Measurements from ENCODE around the gene SPANXC.
"Not testable (repeated sequence)": the region's sequence is repeated elsewhere in the genome, so short reads cannot be mapped to it uniquely, and the experiment has no call there.

SPANXC gene

GRCh38 chrX:141242417-141242816 is at the start of gene SPANXC:
Gene SPANXC (minus strand): TSS chrX:141242517. CDS start chrX:141242457, 60 bp downstream.
- not testable (repeated sequence) for DNase-seq (ENCODE audit: low read depth in 2 of 2, low spot score in 1 of 2)

DNA sequence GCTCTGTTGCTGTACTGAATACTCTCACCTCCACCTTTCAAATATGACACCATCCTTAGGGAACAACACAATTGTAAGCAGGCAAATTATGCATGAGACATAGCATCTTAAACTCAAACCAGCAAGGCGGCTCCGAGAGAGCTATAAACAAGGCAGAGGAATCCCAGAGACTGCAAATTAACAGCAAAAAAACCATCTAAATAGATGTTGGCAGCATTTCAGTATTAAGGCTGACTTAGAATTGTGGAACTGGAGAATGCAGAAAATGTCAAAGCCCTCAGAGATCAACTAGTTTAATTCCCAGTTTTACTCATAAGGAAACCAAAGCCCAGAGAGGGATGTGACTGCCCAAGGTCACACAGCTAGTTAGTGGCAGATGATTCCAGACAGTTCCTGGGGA is 37.2 kb upstream of the SPANXC start:
- DNase-seq (ENCODE audit: low read depth in 2 of 2, low spot score in 1 of 2) = no peak

DNA sequence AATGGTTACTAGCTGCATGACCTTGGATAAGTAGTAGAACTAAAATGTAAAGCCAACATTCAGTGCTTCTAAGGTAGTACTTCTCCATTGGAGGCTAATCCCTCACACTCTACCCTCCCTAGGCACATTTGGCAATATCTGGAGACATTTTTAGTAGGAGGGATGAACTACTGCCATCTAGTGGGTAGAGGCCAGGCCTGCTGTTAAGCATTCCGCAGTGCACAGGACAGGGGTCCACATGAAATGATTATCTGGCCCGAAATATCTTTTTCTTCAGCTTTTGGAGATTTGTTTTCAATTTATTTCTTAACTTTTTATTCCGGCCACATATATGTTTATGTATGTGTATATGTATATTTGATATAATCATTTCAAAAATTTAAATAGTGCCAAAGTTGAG is 36.0 kb upstream of the SPANXC start:
- DNase-seq (ENCODE audit: low read depth in 2 of 2, low spot score in 1 of 2) = no peak

GRCh38 chrX:141258080-141258479 is 15.8 kb upstream of the SPANXC start:
- no peak for DNase-seq (ENCODE audit: low read depth in 2 of 2, low spot score in 1 of 2)

- DNase-seq (ENCODE audit: low read depth in 2 of 2, low spot score in 1 of 2) = no peak
These were observed 20.7 kb downstream of the SPANXC start for GRCh38 chrX:141221611-141222010.

- DNase-seq (ENCODE audit: low read depth in 2 of 2, low spot score in 1 of 2) = no peak
These were observed 21.8 kb downstream of the SPANXC start for GRCh38 chrX:141220342-141221008.

DNA sequence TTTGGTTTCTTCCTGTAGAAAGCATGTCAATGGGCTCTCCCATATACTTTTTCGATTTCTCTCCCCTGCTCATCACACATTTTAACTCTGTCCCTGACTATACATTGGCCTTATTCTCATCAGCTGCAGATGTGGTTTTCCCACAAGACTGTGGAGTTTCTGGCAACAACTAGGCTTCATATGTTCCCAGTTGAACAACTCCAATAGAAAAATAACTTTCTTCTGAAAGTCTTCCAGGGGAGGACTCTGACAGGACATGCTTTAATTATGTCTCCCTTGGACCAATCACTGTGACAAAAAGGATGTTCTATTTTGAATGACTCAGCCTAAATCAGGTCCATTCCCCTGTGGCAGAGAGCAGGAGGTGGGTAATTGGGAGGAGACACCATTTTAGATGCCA is 28.1 kb downstream of the SPANXC start:
- DNase-seq (ENCODE audit: low read depth in 2 of 2, low spot score in 1 of 2) = no peak

- DNase-seq (ENCODE audit: low read depth in 2 of 2, low spot score in 1 of 2) = no peak
These were observed 40.4 kb downstream of the SPANXC start for GRCh38 chrX:141201962-141202361.

All from stimulated activated CD8-positive, alpha-beta memory T cell treated with anti-CD3 and anti-CD28 coated beads, Interleukin-4, amount 100 ng/mL, for 1 hour (primary cell).